HUES6 (cell line): Measurements from ENCODE around the gene EXOSC7.
A peak's percentile ranks its signal among the peaks of the same experiment; 100 is the strongest.

ENCODE experiments used
- H3K27ac ChIP-seq: 2 replicates; pipeline ENCODE4 v1.7.0; 2013; ENCODE audit warnings: low read depth, mild to moderate bottlenecking, low read length, inconsistent platforms
- H3K27me3 ChIP-seq: 2 replicates; pipeline ENCODE4 v1.6.1; 2013; ENCODE audit warnings: low read length; ENCODE audit not compliant: control insufficient read depth, insufficient read depth
- H3K36me3 ChIP-seq: 2 replicates; pipeline ENCODE4 v1.6.1; 2013; ENCODE audit warnings: low read length; ENCODE audit not compliant: control insufficient read depth, insufficient read depth
- H3K4me1 ChIP-seq: 2 replicates; pipeline ENCODE4 v1.6.1; 2013; ENCODE audit warnings: low read length; ENCODE audit not compliant: control insufficient read depth, insufficient read depth
- H3K4me3 ChIP-seq: 2 replicates; pipeline ENCODE4 v1.5.1; 2013; ENCODE audit warnings: low read depth, low read length
- H3K9ac ChIP-seq: one replicate; pipeline ENCODE4 v1.6.1; 2013; ENCODE audit warnings: mild to moderate bottlenecking, low read length
- H3K9me3 ChIP-seq: 2 replicates; pipeline ENCODE4 v1.6.1; 2013; ENCODE audit warnings: low read depth, low read length; ENCODE audit not compliant: control insufficient read depth, insufficient read depth

EXOSC7 gene

GRCh38 chr3:44962621-44963393 is 13.2 kb upstream of the EXOSC7 start:
- Histone ChIP-seq H3K27me3 (no peaks in the 10 kb centered on the region), H3K36me3 (peaks cover 16% of the 10 kb centered on the region), H3K9ac (no peak overlapping the region), H3K9me3 (no peaks in the 10 kb centered on the region), H3K27ac (no peak overlapping the region), H3K4me3 (no peak overlapping the region), H3K4me1 (no peaks in the 10 kb centered on the region; the same call in 1 of the 2 replicates)

- no peaks in the 10 kb centered on the region for H3K9me3 ChIP-seq
- H3K36me3 ChIP-seq = peaks cover 7% of the 10 kb centered on the region
- no peak overlapping the region for H3K9ac ChIP-seq
- H3K4me1 ChIP-seq = no peaks in the 10 kb centered on the region; the same call in 1 of the 2 replicates
- H3K27me3 ChIP-seq = no peaks in the 10 kb centered on the region
- no peak overlapping the region for H3K4me3 ChIP-seq
- no peak overlapping the region for H3K27ac ChIP-seq
Measured at GRCh38 chr3:44963571-44964325, 12.3 kb upstream of the EXOSC7 start.

- no peaks in the 10 kb centered on the region for H3K36me3 ChIP-seq
- no peaks in the 10 kb centered on the region for H3K27me3 ChIP-seq
- H3K9me3 ChIP-seq = no peaks in the 10 kb centered on the region
- no peak overlapping the region for H3K4me3 ChIP-seq
- H3K9ac ChIP-seq = no peak overlapping the region
- H3K4me1 ChIP-seq = no peaks in the 10 kb centered on the region; the same call in none of the 2 replicates
- H3K27ac ChIP-seq = no peak overlapping the region
Measured at GRCh38 chr3:44965165-44965564, 10.9 kb upstream of the EXOSC7 start.

GRCh38 chr3:44966795-44967278 is 9.2 kb upstream of the EXOSC7 start:
- no peak overlapping the region for H3K4me3 ChIP-seq
- H3K36me3 ChIP-seq = no peaks in the 10 kb centered on the region
- H3K27ac ChIP-seq = no peak overlapping the region
- no peak overlapping the region for H3K9ac ChIP-seq
- no peaks in the 10 kb centered on the region; the same call in none of the 2 replicates for H3K4me1 ChIP-seq
- H3K27me3 ChIP-seq = no peaks in the 10 kb centered on the region
- H3K9me3 ChIP-seq = no peaks in the 10 kb centered on the region

GRCh38 chr3:44968447-44968858 is 7.6 kb upstream of the EXOSC7 start:
- H3K4me1 ChIP-seq = no peaks in the 10 kb centered on the region; the same call in 1 of the 2 replicates
- H3K9ac ChIP-seq = no peak overlapping the region
- H3K9me3 ChIP-seq = no peaks in the 10 kb centered on the region
- H3K4me3 ChIP-seq = no peak overlapping the region
- no peaks in the 10 kb centered on the region for H3K27me3 ChIP-seq
- H3K36me3 ChIP-seq = no peaks in the 10 kb centered on the region
- H3K27ac ChIP-seq = no peak overlapping the region

GRCh38 chr3:44969154-44969827 is 6.8 kb upstream of the EXOSC7 start:
- Histone ChIP-seq H3K27ac (no peak overlapping the region), H3K4me1 (no peaks in the 10 kb centered on the region; the same call in 1 of the 2 replicates)

GRCh38 chr3:44969828-44970179 is 6.2 kb upstream of the EXOSC7 start:
- H3K27ac ChIP-seq = no peak overlapping the region
- H3K4me3 ChIP-seq = no peak overlapping the region
- H3K36me3 ChIP-seq = no peaks in the 10 kb centered on the region
- no peaks in the 10 kb centered on the region for H3K9me3 ChIP-seq
- H3K27me3 ChIP-seq = no peaks in the 10 kb centered on the region
- H3K4me1 ChIP-seq = peaks cover 3% of the 10 kb centered on the region; the same call in 1 of the 2 replicates
- no peak overlapping the region for H3K9ac ChIP-seq

More at GRCh38 chr3:44969154-44969827, 6.8 kb upstream of the EXOSC7 start:
- no peaks in the 10 kb centered on the region for H3K9me3 ChIP-seq
- H3K27me3 ChIP-seq = no peaks in the 10 kb centered on the region
- no peak overlapping the region for H3K9ac ChIP-seq
- H3K36me3 ChIP-seq = no peaks in the 10 kb centered on the region
- H3K4me3 ChIP-seq = no peak overlapping the region

GRCh38 chr3:44970926-44971490 is 5.0 kb upstream of the EXOSC7 start:
- Histone ChIP-seq H3K36me3 (no peaks in the 10 kb centered on the region), H3K9ac (no peak overlapping the region), H3K4me1 (peaks cover 5% of the 10 kb centered on the region; the same call in 1 of the 2 replicates), H3K4me3 (no peak overlapping the region), H3K27ac (no peak overlapping the region), H3K27me3 (no peaks in the 10 kb centered on the region), H3K9me3 (no peaks in the 10 kb centered on the region)

GRCh38 chr3:44974416-44974815 is 1.6 kb upstream of the EXOSC7 start:
- Histone ChIP-seq H3K9ac (no peak overlapping the region), H3K4me1 (peaks cover 9% of the 10 kb centered on the region; the same call in 1 of the 2 replicates), H3K27me3 (no peaks in the 10 kb centered on the region), H3K4me3 (peak overlapping the region; percentile 99), H3K36me3 (peaks cover 5% of the 10 kb centered on the region; the same call in 1 of the 2 replicates), H3K9me3 (no peaks in the 10 kb centered on the region), H3K27ac (no peak overlapping the region)

- Histone ChIP-seq H3K4me3 (no peak overlapping the region), H3K9me3 (peaks cover 10% of the 10 kb centered on the region; the same call in 1 of the 2 replicates), H3K4me1 (peaks cover 4% of the 10 kb centered on the region; the same call in 1 of the 2 replicates), H3K27ac (no peak overlapping the region), H3K27me3 (no peaks in the 10 kb centered on the region), H3K9ac (no peak overlapping the region), H3K36me3 (peaks cover 23% of the 10 kb centered on the region)
Measured at GRCh38 chr3:44981220-44981619, 5.2 kb downstream of the EXOSC7 start.
